WTC11 (cell line): ENCODE data around the gene CD163L1.

Source experiments
- CBFB ChIP-seq: sonication (generic); formaldehyde crosslinking; IDR thresholded peaks from 2 replicates; pipeline ENCODE4 v1.8.1; 2022; ENCODE audit warnings: mild to moderate bottlenecking, low read depth, missing genetic modification reagents
- TF ChIP-seq, protein P1 (sequence below): sonication (generic); formaldehyde crosslinking; IDR thresholded peaks from 2 replicates; pipeline ENCODE4 v1.8.0; 2023; ENCODE audit warnings: missing genetic modification reagents
- TF ChIP-seq, protein P2 (sequence below): fragments of 200-600 bp; IDR thresholded peaks from 2 replicates; pipeline ENCODE4 v1.8.0; 2022; ENCODE audit warnings: antibody characterized with exemption

DNA sequence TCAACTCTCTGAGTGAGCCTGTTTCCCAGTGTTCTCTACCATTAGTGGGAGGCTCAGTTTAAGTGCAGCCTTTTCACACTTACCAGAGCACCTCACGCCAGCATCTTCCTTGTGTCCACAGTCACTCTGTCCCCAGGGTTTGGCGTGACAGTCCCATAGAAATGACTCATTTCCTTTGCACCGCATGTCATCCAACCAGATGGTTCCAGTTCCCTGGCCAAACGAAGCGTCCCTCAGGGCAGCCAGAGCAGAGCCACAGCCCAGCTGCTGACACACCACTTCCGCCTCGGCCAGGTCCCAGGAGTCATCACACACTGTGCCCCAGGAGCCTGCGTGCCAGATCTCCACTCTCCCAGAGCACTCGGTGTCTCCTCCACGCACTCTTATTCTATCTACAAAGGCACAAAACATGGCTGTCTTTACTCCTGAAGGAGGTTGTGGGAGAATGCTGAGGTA lies 74.7 kb downstream of the CD163L1 start:
- TF ChIP-seq, protein P1, sequence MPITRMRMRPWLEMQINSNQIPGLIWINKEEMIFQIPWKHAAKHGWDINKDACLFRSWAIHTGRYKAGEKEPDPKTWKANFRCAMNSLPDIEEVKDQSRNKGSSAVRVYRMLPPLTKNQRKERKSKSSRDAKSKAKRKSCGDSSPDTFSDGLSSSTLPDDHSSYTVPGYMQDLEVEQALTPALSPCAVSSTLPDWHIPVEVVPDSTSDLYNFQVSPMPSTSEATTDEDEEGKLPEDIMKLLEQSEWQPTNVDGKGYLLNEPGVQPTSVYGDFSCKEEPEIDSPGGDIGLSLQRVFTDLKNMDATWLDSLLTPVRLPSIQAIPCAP (CRISPR knock-in tag): no peak
- TF ChIP-seq, protein P2, sequence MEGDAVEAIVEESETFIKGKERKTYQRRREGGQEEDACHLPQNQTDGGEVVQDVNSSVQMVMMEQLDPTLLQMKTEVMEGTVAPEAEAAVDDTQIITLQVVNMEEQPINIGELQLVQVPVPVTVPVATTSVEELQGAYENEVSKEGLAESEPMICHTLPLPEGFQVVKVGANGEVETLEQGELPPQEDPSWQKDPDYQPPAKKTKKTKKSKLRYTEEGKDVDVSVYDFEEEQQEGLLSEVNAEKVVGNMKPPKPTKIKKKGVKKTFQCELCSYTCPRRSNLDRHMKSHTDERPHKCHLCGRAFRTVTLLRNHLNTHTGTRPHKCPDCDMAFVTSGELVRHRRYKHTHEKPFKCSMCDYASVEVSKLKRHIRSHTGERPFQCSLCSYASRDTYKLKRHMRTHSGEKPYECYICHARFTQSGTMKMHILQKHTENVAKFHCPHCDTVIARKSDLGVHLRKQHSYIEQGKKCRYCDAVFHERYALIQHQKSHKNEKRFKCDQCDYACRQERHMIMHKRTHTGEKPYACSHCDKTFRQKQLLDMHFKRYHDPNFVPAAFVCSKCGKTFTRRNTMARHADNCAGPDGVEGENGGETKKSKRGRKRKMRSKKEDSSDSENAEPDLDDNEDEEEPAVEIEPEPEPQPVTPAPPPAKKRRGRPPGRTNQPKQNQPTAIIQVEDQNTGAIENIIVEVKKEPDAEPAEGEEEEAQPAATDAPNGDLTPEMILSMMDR: no peak
- TF ChIP-seq CBFB (CRISPR knock-in tag): no peak
